GM18526 (cell line): ENCODE measurements around the gene BRINP3.

ENCODE experiments used
- POLR2A ChIP-seq: IDR thresholded peaks from 3 replicates; pipeline ENCODE4 v1.6.1; 2011; ENCODE audit not compliant: insufficient read length; ENCODE audit errors: extremely low read depth

BRINP3 gene

DNA sequence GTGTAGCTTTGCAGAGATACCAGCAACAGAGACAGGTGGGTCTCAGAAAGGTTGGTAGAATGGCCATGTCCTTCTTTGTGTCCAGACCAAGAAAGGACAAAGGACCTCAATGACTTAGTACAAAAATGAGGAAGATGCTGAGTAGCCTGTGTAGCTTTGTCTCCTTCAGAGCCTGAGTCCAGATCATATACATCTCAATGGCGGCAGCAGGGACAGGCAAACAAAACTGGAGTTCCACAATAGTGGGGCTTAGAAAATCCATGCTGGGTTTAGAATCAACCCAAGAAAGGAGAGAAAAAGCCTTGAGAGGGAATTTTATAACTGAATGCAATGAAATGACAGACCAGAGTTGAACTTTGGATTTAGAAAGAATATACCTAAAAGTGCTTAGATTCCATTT lies 339.0 kb downstream of the BRINP3 start:
- no peak for TF ChIP-seq POLR2A

DNA sequence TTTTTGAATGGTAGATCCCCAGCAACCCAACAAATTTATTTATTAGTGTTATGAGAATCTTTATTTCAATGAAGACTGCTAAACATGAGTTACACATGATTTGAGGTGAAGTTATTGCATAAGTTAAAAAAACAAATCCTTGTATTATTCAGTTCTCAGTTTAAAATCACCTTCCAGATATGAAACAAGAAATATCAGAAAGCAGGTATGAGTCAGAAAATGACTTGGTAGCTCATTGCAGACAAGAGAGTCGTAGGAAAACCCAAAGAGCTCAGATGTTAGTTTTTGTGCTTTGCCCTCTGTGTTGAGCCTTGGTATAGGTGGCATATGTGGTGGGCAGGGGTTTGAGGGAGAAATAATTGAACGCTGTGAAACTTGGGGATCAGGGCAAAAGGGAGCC lies 339.4 kb downstream of the BRINP3 start:
- TF ChIP-seq POLR2A = no peak

DNA sequence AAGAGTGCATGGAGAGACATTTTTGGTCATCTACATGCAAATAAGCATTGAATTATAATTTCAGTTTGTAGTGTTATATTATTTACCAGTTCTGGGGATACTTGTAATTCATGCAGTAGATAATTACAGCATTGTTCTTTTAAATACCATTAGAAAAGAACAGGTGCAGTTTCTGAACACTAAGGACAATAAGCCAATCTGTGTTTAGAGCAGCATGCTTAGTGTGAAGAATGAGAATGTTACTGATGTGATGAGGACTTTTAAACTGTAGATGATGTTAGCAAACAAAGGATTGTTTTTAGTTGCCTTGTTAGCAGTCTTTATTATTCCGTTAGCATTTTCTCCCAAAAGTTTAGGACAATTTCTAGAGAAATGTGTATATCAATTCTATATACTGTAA lies 348.3 kb downstream of the BRINP3 start:
- TF ChIP-seq POLR2A = no peak

DNA sequence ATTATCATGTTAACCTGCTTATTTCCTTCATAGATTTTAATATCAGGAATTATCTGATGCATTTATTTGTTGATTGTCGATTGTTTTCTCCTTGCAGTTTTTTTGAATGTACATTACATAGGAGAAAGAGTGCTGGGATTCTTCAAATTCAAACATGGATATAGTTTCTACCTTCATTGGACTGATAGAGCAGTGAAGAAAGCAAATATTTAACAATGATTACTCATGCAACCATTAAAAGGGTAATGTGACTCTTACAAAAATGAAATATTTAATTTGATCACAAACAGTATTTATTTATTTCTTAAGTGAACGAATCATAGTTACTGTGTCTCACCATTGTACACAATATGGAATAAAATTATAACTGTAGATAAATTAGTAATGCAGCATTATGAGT lies 350.9 kb downstream of the BRINP3 start:
- TF ChIP-seq POLR2A = no peak

DNA sequence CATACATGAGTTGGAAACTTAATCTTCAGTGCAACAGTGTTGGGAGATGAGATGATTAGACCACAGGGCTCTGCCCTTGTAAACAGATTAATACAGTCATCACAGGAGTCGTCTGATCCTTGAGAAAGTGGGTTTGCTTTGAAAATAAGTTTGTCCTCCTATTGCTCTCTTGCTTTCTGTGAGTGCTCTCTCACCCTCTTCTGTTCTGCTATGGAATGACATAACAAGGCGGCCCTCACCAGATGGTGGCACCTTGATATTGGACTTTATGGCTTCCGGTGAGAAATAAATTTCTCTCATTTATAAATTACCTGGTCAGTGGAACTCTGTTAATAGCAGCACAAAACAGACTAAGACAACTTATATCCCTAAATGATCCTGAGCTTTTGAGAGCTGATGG lies 353.6 kb downstream of the BRINP3 start:
- no peak for TF ChIP-seq POLR2A

DNA sequence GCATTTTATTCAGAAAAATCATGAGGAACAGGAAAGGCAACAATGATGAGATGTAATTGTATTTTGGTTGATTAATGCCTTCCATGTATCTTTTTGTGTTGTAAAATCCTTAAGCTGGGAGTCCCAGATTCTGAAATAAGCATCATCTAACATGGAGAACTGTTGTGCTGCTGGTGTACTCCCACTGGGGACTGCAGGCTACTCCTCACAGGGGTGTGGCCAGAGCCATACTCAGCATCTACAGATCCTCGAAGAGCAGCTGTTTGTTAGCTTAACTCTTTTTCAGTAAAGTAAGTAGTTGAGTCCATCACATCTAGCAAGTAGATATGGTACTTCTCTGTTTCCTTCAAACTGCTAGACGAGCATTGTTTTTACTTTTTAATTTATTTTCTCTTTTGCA lies 358.0 kb downstream of the BRINP3 start:
- no peak for TF ChIP-seq POLR2A

DNA sequence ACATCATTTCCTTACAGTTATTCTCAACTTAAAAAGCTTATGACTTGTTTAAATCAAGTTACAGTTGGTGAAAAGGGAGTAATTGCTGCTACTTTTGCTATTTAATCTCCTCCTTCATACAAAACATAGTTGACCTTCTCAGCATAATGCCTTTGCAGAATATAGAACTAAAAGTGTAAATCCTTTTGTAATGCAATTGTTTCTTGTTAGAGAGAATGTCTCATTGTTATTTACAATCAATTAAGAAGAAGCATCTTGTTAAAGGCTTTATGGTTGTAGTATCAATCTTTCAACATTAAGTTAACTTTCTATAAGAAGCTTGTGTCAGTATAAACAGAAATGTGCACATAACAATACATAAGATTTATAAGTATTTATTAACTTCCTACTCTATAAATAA lies 360.7 kb downstream of the BRINP3 start:
- no peak for TF ChIP-seq POLR2A

DNA sequence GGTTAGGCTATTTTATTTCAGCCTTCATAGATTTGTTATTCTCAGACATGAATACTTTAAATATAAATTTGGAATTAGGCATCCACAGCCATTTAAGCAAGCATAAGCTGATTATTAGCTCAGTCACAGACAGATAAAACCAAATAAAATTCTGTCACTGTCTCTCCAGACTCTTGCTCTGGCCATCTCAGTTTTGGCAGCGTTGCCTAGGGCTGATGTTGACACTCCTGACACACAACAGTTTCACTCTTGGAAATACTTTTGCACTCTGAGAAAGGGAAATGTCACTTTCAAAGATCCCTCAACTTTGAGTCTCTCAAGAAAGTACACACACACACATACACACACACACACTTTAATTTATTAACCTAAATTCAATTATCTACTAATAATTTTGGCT lies 372.7 kb downstream of the BRINP3 start:
- no peak for TF ChIP-seq POLR2A

DNA sequence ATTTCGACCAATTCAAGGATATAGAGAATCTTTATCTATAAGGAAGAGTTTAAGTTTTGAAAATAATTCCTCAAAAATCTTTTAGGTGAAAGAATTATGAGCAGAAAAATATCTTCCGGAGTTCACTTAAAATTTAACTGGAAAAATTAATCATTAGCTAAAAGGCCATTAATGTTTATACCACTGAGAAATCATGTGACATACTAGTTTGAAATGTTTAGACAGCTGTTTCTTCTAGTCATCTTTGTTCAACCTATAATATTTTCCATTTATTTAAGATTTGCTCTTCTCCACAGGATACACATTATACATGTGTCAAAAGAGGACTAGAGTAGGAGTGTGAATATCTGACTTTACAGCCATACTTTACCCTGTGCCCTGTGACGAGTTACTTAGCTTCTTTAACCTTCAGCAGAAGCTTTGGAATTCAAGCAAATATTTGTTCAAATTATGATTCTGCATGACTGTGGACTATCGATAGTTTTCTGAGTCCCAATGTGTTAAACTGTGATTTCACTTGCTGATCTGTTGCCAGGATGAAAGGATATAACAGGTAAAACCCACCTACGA lies 374.8 kb downstream of the BRINP3 start:
- TF ChIP-seq POLR2A = no peak

DNA sequence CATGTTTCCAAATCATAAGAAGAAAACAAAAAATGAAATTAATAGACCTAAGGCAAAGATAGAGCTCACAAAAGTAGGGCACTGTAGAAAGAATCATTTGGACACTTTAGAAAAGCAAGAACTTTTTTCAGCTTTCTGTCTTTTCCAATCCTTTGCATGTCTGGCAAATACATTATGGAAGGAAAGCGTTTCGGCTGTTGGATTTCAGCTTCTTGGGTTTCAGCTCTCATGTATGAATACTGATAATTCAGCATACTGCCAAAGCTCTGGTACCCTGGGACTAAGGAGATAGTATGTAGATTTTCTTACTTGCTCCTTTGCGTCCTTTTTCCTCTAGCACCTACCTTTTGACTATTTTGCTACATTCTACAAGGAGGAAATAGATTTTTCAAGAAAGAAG lies 375.9 kb downstream of the BRINP3 start:
- no peak for TF ChIP-seq POLR2A

DNA sequence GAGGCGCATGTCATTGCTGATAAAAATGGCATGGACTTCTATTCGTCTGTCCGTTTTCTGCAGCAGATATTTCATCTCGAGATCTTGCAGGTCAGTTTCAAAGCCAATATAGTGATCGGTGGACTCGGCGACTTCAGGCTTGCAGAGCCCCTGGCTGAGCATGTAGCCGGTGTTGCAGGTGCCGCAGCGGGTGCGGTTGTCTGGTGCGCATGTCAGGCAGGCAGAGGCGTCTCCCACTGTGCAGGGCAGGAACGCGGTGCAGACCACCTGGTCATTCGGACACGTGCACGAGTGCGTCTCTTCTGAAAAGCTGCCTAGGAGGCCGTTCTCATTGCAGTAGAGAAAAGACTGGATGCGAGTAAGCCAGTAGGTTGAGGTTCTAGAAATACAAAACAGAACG lies 378.9 kb downstream of the BRINP3 start:
- TF ChIP-seq POLR2A = no peak

DNA sequence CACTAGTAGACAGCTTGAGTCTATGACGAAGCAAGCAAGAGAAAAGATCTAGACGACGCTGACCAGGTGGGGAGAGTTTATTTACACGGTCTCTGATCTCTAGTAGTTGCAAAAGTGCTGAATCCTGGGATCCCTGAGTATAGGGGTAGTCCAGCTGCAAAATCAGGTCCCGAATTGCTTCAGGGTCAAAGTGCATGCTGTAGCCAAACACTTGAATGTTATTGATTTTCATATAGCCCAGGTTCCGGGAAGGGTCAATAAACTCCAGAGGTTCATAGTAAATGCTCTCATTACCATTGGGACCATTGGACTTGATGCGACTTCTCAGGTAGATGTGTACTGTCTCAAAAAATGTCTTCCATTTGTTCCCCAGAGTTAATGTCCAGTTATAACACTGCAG lies 379.6 kb downstream of the BRINP3 start:
- TF ChIP-seq POLR2A = no peak

DNA sequence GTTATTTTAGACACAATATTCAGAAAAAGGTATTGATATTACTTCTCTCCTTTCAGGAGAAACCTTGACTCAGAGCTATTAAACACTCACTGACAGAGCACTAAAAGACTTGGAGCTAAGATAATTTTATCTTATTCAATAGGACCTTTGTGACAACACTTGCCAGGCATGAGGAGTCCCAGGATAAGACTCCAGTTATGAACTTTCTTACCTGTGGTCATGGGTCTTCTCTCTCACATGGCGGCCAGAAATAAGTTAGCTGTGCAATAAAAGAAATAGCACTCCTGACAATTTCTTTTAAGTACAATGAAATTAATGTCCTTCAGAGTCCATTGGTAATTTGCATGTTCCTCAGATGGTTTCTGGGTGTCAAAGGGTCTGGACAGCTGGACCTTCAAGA lies 382.1 kb downstream of the BRINP3 start:
- TF ChIP-seq POLR2A = no peak

DNA sequence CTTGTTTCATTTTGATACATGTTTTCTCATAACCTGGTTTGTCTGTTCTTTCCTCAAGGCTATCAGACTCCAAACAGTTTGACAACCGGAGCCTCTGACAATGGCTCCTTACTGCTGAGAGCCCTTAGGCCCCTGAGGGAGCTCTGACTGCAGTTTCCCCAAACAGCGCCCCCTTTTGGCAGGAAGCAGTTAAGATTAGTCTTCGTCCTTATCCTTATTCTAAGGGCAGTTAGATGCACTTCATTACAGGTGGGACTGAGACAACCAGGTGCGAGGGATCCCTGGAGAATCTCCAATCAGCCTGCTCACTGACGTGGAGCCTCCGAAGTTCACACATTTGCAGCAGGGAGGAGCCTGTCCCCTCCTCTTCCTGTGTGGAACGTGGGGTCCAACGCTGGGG lies 393.1 kb downstream of the BRINP3 start:
- no peak for TF ChIP-seq POLR2A

DNA sequence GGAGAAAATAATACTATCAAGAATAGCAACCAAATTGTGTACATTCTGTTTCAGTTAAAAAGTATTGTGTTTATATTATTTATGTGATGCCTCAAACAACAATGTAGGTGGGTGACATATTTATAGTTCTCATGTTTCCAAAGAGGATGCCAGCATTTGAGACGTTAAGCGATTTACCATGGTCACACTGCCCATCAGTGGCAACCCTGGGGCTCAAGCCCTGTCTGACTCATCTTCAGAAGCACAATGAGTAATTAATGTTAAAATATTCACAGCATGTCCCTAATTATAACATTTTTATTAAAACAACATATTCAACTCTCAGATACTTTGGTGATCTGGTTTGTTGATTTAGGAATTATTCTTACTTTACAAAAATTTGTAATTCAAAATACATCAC lies 409.4 kb downstream of the BRINP3 start:
- TF ChIP-seq POLR2A = no peak

DNA sequence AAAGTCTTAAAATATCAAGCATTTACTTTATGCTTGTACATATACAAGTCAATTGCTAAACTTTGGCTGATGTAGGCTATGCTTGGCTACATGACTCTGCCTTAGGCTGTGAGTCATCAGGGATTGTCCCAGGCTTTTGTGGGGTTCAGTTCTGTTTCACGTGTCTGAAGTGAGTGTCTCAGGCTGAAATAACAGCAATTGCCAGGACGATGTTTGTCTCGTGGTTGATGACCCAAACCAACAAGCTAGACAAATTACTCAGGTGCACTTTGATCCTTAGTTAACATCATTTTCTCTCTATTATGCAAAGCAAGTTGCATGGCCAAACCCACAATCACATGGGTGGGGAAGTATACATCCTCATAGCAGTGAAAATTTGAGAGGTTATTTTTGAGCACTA lies 410.1 kb downstream of the BRINP3 start:
- TF ChIP-seq POLR2A = no peak

DNA sequence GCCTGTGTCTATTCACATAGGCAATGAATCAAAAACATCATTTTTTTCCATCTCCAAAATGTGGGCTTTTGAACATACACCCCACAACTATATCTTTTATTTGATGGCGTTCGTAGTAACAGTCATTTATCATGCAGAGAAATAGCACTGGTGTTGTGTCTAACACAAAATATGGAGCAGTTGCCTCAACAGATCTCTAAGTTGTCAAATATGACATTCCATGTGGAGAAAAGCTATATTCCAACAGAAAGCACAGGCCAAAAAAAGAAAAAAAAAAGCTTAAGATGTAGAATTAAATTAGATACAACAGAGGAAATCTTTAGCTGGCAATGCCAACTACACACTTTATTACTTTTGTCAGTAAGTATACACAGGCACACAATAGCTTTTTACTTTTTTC lies 411.7 kb downstream of the BRINP3 start:
- no peak for TF ChIP-seq POLR2A

DNA sequence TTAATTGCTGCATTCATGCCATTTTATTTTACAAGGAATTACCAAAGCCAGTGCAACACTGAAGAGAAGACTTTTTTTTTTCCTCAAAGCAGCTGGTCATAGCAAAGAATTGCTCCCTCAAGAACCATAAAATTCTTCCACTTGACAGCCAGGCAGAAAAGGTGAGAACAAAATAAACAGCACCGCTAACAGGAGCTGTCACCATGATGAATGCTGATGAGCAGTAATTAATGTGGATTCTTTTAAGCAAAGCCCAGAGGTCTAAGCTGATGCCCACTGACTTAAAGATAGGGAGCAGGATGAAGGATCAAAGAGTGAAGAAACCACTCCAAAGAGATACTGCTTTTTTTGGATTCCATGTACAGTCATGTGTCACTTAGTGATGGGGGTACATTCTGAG lies 428.4 kb downstream of the BRINP3 start:
- no peak for TF ChIP-seq POLR2A
